H54 (cell line): ENCODE data around the gene PRR7.
A peak's percentile ranks its signal among the peaks of the same experiment; 100 is the strongest.

Experiments
- DNase-seq: peaks from one replicate; pipeline ENCODE4 v3.0.0; 2011; ENCODE audit warnings: low spot score, mixed read lengths; ENCODE audit not compliant: insufficient read length
- FAIRE-seq: peaks from 3 replicates; lab custom pipeline; 2011; peaks lifted over from hg19 to GRCh38; lab: Jason Lieb, UNC
- POLR2A ChIP-seq: IDR thresholded peaks from 2 replicates; pipeline ENCODE4 v1.6.1; 2011; ENCODE audit warnings: low read depth, mild to moderate bottlenecking, low read length

PRR7 gene

DNA sequence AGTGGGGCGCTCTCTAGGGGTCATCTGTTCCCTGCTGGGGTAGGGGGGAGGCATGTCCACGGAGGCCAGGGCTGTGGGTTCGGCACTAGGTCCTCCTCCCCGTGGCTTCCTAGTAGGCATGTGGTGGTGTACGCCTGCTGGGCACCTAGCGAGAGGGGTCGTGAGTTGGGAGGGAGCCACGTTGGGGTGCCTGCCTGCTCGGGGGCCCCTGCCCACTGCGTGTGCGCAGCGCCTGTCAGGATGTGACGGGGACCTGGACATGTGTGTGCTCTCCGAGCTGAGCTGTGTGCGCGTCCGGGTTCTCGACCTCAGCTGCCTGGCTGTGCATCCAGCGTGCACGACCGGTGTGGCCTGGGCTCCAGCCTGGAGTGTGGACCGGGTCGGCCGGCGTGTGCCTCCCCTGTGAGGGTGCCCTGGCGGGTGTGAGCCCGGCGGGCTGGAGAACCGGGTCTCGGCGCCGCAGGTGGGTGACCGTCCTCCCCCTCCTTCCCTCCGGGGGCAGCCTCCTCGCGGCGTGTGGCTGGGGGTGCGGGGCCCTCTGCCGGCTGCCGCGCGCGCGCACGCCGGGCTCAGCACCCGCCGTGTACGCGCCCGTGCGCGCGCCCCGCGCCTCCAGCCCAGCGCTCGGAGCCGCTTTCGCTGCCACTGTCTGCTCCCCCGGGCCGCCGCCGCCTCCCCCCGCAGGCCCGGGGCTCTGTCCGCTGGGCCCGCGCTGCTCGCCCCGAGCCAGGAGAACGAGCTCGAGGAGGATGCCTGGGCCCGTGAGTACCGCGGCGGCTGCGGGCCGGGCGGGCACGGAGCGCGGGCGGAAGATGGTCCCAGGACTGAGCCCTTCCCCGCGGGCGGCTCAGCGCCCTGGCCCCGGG is at the start of gene PRR7:
TSS of gene PRR7 (plus strand) at position 615 of the 866 bp plus-strand sequence. CDS start 8,254 bp downstream, outside the sequence.
- DNase-seq, result peak; percentile 80
- peak; percentile 13 for TF ChIP-seq POLR2A
- FAIRE-seq, result no peak

- FAIRE-seq (no peak), DNase-seq (no peak)
- no peak for TF ChIP-seq POLR2A
These were observed 48.7 kb upstream of the PRR7 start for GRCh38 chr5:177397875-177398390.

DNA sequence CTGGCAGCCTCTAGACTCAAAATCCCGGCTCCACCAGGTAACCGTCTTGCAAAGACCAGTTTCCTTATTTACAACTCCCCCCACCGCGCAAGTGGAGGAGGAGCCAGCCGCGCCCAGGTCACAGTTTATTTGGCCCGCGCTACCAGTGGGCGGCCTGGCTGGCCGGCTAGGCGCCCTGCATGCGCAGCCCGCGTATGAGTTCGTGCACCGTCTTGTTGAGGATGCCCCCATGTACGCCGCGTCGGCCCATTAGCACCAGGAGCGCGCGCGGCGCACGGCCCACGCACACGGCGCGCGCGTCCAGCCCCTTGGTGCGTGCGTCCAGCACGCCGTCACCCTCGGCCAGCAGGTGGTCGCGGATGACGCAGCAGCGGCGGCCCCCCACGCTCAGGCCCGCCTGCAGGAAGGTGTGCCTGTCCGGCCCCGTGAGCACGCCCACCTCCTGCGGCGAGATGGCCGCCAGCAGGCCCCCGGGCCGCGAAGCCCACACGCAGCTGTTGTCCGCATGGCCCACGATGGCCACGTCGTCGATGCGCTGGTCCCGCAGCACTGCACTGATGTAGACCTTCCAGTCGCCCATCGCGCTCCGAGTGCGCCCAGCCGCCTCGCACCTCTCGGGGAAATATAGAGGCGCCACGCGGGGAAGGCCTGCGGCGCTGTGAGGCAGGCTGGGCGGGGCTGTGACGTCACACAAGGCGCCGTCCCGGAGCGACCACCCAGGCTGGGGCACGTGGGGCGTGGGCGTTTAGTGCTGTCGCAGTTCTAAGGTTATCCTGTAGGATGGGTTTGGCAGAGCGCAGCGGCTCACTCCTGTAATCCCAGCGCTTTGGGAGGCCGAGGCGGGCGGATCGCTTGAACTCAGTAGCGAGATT is 46.4 kb upstream of the PRR7 start, which contains the start of gene PFN3:
TSS of gene PFN3 (minus strand) at position 665 of the 872 bp plus-strand sequence. CDS start at position 580, 85 bp downstream.
- DNase-seq (no peak), FAIRE-seq (no peak)
- no peak for TF ChIP-seq POLR2A

DNA sequence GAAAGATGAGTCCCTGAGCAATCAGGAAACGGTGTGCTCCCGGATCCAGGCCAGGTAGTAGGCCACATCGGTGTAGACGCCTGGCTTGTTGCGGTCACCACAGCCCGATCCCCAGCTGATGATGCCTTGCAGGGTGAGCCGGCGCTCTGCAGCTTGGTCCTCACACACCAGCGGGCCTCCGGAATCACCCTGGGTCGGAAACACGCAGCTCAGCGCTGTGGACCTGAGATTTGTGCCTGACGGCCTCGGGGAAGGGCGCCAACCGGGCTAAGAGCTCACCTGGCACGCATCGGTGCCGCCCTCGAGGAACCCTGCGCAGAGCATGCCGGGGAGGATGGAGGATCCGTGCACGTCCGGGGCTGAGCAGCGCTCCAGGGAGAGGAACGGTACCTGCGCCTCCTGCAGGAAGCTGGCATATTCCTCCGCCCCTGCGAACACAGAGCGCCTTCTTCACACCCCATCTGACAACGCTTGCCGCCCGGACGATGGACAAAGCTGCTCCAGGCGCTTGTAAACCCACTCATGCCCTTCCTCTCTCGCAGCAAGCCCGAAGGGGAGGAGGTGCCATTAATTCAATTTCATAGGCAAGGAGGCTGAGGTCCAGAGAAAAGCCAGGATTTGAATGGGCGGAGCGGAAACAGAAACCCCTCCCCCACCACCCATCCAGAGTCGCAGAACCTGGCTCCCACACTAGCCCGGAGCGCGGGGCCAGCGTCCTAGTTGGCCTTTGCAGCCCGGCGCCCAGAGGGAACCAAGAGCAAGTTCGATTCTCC is 44.2 kb upstream of the PRR7 start:
- DNase-seq (no peak), FAIRE-seq (no peak)
- TF ChIP-seq POLR2A, result no peak

DNA sequence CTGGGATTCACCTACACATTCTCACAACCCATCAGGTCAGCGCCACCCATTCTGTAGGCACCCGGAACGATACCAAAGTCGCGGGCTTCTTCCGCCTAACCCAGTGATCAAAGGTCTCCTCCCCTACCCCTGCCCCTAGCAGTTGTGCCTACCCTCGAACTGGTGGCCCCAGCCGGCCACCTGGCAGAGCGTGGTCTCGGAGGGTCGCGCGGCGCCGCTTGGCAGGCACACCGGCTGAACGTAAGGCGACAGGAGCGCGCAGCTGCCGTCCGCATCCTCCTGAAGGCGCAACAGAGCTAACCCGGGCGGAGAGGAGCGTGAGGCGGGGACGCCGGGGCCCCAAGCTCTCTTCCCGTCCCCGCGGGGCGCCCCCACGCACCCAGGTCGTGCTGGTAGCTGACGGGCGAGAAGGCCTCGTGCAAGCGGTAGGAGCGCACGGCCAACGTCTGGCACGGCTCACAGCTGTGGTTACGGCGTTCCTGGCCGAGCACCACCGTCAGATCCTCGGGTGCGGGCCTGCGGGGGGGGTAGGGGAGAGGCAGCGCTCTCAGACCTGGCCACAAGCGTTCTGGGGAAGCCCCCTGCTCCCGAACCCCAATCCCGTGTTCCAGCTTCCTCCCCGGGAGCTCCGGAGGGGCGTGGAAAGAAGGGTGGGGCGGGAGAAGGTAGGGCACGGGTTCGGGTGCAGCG is 43.4 kb upstream of the PRR7 start:
- FAIRE-seq (no peak), DNase-seq (no peak)
- TF ChIP-seq POLR2A, result no peak

DNA sequence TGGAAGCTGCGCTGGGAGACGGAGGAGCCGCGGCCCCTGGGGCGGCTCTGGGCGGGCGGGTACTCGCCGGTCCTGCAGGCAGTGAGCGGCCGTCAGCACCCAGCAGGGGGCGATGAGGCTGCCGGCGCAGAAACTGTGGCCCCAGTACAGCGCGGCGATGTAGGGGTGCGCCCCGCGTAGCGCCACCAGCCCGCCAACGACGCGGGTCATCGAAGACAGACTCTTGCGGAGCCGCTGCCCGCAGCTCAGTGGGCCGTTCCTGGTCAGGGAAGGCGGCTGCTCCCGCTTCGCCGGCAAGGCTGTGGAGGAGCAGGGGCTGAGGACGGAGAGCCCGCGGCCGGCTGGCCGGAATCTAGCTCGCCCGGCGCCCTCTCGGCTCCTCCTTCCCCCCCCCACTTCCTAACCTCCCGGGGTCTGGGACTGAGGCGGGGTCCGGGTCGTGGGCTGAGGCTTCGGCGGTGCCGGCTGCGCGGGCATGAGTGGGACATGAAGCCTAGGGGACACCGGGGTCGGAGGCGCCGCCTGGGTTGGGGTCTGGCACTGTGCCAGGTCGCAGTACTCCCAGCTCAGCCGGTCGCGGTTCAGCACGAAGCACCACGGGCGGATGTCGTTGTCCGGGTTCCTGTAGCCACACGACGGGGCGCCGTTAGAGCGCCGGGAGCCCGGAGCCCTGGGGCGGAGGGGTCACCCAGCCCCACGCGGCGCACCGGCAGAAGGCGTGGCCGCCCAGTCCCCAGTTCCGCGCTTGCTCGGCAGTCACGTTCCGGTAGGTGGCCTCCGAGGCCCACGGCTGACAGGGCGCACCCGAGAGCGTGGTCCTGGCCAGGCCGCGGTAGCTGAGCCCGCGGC is 42.6 kb upstream of the PRR7 start:
- peak; percentile 73 for TF ChIP-seq POLR2A
- FAIRE-seq, result no peak
- peak; percentile 95 for DNase-seq

GRCh38 chr5:177404641-177405179 is 41.9 kb upstream of the PRR7 start:
- TF ChIP-seq POLR2A, result no peak
- DNase-seq, result no peak
- no peak for FAIRE-seq

DNA sequence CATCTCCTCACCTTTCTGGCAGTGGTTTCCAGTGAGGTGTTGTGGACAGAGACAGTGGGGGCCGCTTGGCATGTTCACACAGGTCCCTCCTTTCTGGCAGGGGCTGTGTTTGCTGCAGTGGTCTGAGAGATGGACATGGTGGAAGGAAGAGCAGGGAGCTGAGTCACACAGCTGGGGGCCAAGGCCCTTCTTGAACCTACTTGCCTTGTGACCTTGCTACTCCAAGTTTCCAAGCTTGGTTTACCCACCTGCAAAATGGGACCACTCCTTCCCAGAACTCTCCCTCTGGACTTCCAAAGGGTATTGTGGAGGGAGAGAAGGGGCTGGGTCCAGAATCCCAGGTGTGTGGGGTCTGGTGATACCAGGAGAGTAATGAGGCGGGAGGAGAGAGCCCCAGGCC is 41.3 kb upstream of the PRR7 start:
- DNase-seq (no peak), FAIRE-seq (no peak)
- no peak for TF ChIP-seq POLR2A

DNA sequence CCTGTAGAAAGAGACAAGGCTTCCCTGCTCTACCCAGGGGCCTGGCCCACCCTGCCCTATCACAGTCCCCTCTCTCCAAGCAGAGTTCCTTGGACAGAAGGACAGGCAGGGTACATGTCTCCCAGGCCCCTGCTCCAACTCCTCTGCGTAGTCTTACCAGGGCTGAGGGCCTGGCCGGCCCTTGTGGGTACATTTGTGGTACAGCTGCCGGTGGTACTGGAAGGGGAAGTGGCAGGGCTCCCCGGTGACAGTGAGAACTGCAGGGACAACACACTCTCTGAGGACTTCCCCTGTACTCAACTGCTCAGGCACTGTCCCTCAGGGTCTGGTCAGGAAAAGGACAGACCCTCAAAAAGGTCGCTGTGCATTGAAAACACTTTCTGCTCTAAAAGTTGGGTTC is 40.8 kb upstream of the PRR7 start:
- TF ChIP-seq POLR2A, result no peak
- FAIRE-seq (no peak), DNase-seq (no peak)

- FAIRE-seq (no peak), DNase-seq (no peak)
- no peak for TF ChIP-seq POLR2A
These were observed 37.4 kb upstream of the PRR7 start, which contains the start of gene F12 for GRCh38 chr5:177409043-177409801. TSS of gene F12 (minus strand) at chr5:177409564. CDS start at chr5:177409527, 37 bp downstream.

- TF ChIP-seq POLR2A, result no peak
- FAIRE-seq, result no peak
- DNase-seq, result no peak
These were observed 36.0 kb upstream of the PRR7 start for GRCh38 chr5:177410575-177410974.
